HUES48 (cell line): ENCODE data around the gene GTF2H2C_2.
"Not testable (repeated sequence)": the region's sequence is repeated elsewhere in the genome, so short reads cannot be mapped to it uniquely, and the experiment has no call there.

Experiments
- H3K27ac ChIP-seq: one replicate; pipeline ENCODE4 v1.7.0; 2013; ENCODE audit warnings: low read depth, low read length, inconsistent platforms
- H3K27me3 ChIP-seq: 2 replicates; pipeline ENCODE4 v1.6.1; 2013; ENCODE audit warnings: mild to moderate bottlenecking, low read length; ENCODE audit not compliant: control insufficient read depth, insufficient read depth
- H3K36me3 ChIP-seq: 2 replicates; pipeline ENCODE4 v1.6.1; 2013; ENCODE audit warnings: low read length; ENCODE audit not compliant: control insufficient read depth, insufficient read depth
- H3K4me1 ChIP-seq: 2 replicates; pipeline ENCODE4 v1.6.1; 2013; ENCODE audit warnings: mild to moderate bottlenecking, low read length; ENCODE audit not compliant: control insufficient read depth, insufficient read depth
- H3K4me3 ChIP-seq: 2 replicates; pipeline ENCODE4 v1.5.1; 2013; ENCODE audit warnings: mild to moderate bottlenecking, low read depth, low read length
- H3K9ac ChIP-seq: 2 replicates; pipeline ENCODE4 v1.6.1; 2013; ENCODE audit warnings: mild to moderate bottlenecking, low read depth, low read length, moderate library complexity
- H3K9me3 ChIP-seq: 2 replicates; pipeline ENCODE4 v1.6.1; 2013; ENCODE audit warnings: low read length; ENCODE audit not compliant: control insufficient read depth, insufficient read depth

Gene GTF2H2C_2

DNA sequence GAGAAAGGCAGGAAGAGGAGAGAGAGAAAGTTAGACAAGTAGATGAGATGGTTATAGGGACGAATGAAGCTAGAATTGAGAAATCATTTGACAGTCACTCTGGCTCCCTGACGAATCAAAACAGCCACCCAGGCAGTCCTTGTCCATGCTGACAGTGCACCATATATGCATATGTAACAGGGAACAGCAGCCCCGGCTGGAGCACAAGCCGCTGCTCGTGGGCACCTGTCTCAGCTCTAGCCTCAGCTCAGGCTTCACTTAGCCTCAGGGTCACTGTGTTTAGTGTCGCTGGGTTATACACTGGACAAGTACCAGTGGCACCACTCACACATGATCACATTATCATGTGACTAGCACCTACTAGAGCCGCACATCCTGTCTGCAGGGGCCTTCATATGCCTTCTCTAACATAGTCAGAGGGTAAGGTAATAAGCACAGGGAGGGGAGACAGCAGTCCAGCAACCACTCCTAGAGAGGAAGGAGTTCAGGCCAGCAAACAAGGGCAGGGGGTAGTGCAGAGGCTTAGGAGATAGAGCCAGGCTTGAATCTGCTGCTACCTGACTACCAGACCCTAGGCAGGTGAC is 54.9 kb downstream of the GTF2H2C_2 start:
- H3K4me3 ChIP-seq, H3K9me3 ChIP-seq, H3K27me3 ChIP-seq, H3K27ac ChIP-seq, H3K9ac ChIP-seq, H3K36me3 ChIP-seq, H3K4me1 ChIP-seq: not testable (repeated sequence)
